Glutamatergic neuron (in vitro differentiated cells): ENCODE data around the gene FMN1. TPM values are rescaled to one million over a fixed set of nuclear protein-coding genes. Genes with fewer than 3 reads are reported as not detected.

ENCODE experiments used
- DNase-seq: peaks from one replicate; pipeline ENCODE4 v3.0.0; 2022
- H3K27ac Mint-ChIP-seq: one replicate; pipeline ENCODE4 v1.8.0; 2020; ENCODE audit warnings: mild to moderate bottlenecking, mixed read lengths, inconsistent platforms; ENCODE audit not compliant: unreplicated experiment
- H3K27me3 Mint-ChIP-seq: one replicate; pipeline ENCODE4 v1.8.0; 2020; ENCODE audit warnings: mild to moderate bottlenecking, moderate library complexity, mixed read lengths, inconsistent platforms; ENCODE audit not compliant: unreplicated experiment
- H3K36me3 Mint-ChIP-seq: one replicate; pipeline ENCODE4 v1.8.0; 2020; ENCODE audit warnings: mild to moderate bottlenecking, mixed read lengths, inconsistent platforms; ENCODE audit not compliant: unreplicated experiment
- H3K4me1 Mint-ChIP-seq: one replicate; pipeline ENCODE4 v1.8.0; 2020; ENCODE audit warnings: mild to moderate bottlenecking, low read depth, mixed read lengths, inconsistent platforms; ENCODE audit not compliant: unreplicated experiment
- H3K4me3 Mint-ChIP-seq: one replicate; pipeline ENCODE4 v1.8.0; 2020; ENCODE audit warnings: mild to moderate bottlenecking, mixed read lengths, inconsistent platforms; ENCODE audit not compliant: unreplicated experiment
- H3K9me3 Mint-ChIP-seq: one replicate; pipeline ENCODE4 v1.8.0; 2020; ENCODE audit warnings: mild to moderate bottlenecking, moderate library complexity, mixed read lengths, inconsistent platforms; ENCODE audit not compliant: unreplicated experiment
- total RNA-seq: library from RNA; stranded (reverse); fragmentation: NEBNext Ultra II Directional; extraction: Animal tissue kit (Norgen Biotek cat#: 25700); gene quantifications from one replicate; pipeline ENCODE4 v1.2.1, GENCODE V29; 2021; ENCODE audit not compliant: unreplicated experiment
- TF ChIP-seq, protein P1 (sequence below): fragments of 200-600 bp; sonication (generic); IDR thresholded peaks from one replicate; pipeline ENCODE4 v1.5.0; 2021; ENCODE audit not compliant: partially characterized antibody, unreplicated experiment

The FMN1 gene
- total RNA-seq, 1 donor from 2014 or later: 1.1 TPM

DNA sequence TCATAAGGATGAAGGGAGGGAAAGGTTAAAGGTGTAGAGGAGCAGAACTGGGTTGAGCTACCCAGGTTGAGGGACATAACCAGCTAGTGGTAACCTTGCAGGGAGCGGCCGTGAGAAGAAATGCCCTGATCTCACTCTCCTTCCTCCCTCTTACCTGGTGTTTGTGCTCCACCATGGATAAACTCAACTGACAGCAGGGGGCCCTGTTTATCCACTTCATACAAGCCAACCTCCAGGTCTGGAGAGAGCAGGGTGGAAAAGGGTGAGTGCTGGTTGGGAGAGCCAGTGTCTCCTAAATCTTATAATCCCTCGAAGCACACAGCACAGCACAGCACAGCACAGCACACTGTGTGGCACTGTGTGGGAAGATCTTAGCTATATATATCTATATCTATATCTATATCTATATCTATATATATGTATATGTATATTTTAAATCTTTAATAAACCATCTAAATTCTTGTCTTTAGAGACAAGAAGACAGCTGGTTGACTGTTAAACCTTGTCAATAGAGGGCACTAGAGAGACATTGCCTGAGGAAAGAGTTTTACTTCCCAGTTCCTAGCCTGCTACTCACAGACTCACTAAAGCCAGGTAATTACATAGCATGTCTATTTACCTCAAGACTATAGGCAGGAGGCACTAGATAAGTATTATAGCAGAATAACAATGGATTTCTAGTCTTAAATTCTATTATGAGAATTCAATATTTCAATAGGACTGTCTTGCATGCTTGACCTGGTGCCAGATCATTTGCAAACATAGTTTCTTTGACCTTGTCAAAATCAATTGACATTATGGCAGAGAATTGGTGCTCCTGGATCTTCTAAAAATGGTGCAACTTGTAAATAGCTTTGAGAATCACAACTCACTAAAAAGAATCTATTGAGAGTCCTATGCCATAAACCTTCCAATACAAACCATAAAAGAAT lies 21.7 kb upstream of the FMN1 start:
- H3K27ac Mint-ChIP-seq: no peak overlapping the region
- H3K9me3 Mint-ChIP-seq: peaks cover 4% of the 10 kb centered on the region
- H3K27me3 Mint-ChIP-seq: peaks cover 4% of the 10 kb centered on the region
- peaks cover 7% of the 10 kb centered on the region for H3K4me1 Mint-ChIP-seq
- TF ChIP-seq, protein P1, sequence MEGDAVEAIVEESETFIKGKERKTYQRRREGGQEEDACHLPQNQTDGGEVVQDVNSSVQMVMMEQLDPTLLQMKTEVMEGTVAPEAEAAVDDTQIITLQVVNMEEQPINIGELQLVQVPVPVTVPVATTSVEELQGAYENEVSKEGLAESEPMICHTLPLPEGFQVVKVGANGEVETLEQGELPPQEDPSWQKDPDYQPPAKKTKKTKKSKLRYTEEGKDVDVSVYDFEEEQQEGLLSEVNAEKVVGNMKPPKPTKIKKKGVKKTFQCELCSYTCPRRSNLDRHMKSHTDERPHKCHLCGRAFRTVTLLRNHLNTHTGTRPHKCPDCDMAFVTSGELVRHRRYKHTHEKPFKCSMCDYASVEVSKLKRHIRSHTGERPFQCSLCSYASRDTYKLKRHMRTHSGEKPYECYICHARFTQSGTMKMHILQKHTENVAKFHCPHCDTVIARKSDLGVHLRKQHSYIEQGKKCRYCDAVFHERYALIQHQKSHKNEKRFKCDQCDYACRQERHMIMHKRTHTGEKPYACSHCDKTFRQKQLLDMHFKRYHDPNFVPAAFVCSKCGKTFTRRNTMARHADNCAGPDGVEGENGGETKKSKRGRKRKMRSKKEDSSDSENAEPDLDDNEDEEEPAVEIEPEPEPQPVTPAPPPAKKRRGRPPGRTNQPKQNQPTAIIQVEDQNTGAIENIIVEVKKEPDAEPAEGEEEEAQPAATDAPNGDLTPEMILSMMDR: peak; percentile 40
- no peak overlapping the region for H3K4me3 Mint-ChIP-seq
- no peaks in the 10 kb centered on the region for H3K36me3 Mint-ChIP-seq
- DNase-seq: no peak

GRCh38 chr15:33211176-33211808 lies 16.8 kb upstream of the FMN1 start:
- DNase-seq: peak; percentile 59
- TF ChIP-seq, protein P1: no peak
- Mint-ChIP-seq H3K9me3 (peaks cover 5% of the 10 kb centered on the region), H3K27me3 (peaks cover 3% of the 10 kb centered on the region), H3K4me1 (peaks cover 25% of the 10 kb centered on the region), H3K36me3 (no peaks in the 10 kb centered on the region), H3K27ac (peak overlapping the region; percentile 92), H3K4me3 (peak overlapping the region; percentile 50)

GRCh38 chr15:33209575-33210481 lies 15.3 kb upstream of the FMN1 start:
- peaks cover 25% of the 10 kb centered on the region for H3K4me1 Mint-ChIP-seq
- no peaks in the 10 kb centered on the region for H3K36me3 Mint-ChIP-seq
- TF ChIP-seq, protein P1: no peak
- DNase-seq: no peak
- peak overlapping the region; percentile 31 for H3K27ac Mint-ChIP-seq
- peaks cover 3% of the 10 kb centered on the region for H3K27me3 Mint-ChIP-seq
- H3K9me3 Mint-ChIP-seq: peaks cover 5% of the 10 kb centered on the region
- H3K4me3 Mint-ChIP-seq: peak overlapping the region; percentile 24

- peaks cover 5% of the 10 kb centered on the region for H3K9me3 Mint-ChIP-seq
- H3K4me3 Mint-ChIP-seq: no peak overlapping the region
- TF ChIP-seq, protein P1: no peak
- no peak for DNase-seq
- H3K4me1 Mint-ChIP-seq: peaks cover 27% of the 10 kb centered on the region
- peaks cover 3% of the 10 kb centered on the region for H3K27me3 Mint-ChIP-seq
- no peak overlapping the region for H3K27ac Mint-ChIP-seq
- H3K36me3 Mint-ChIP-seq: no peaks in the 10 kb centered on the region
Observed at GRCh38 chr15:33207646-33208045, 13.1 kb upstream of the FMN1 start.
